Activated B cell treated with CpG ODN at 0.5 μM for 24 hours (primary cell): ENCODE measurements around the gene STX1B. TPM values are rescaled to one million over a fixed set of nuclear protein-coding genes. Genes with fewer than 3 reads are reported as not detected.
A peak's percentile ranks its signal among the peaks of the same experiment; 100 is the strongest.

Experiments
- ATAC-seq: fragments of 200-7000 bp; cut with Tn5 transposase; one replicate; pipeline ENCODE4 v1.10.0; 2021; ENCODE audit warnings: low read depth, mild to moderate bottlenecking, moderate library complexity
- CTCF ChIA-PET: fragments of 350-600 bp; sonication (Branson Sonifier 250); formaldehyde crosslinking; loops from one replicate; lab custom pipeline; 2021; ENCODE audit warnings: antibody characterized with exemption; lab: Charles Lee
- POLR2A ChIA-PET: fragments of 350-600 bp; sonication (Branson Sonifier 250); formaldehyde crosslinking; loops from one replicate; lab custom pipeline; 2021; ENCODE audit warnings: antibody characterized with exemption; lab: Charles Lee
- DNase-seq: peaks from one replicate; pipeline ENCODE4 v3.0.0; 2022
- H3K27ac Mint-ChIP-seq: one replicate; pipeline ENCODE4 v1.8.0; 2020; ENCODE audit warnings: mixed read lengths
- H3K27me3 Mint-ChIP-seq: one replicate; pipeline ENCODE4 v1.8.0; 2021; ENCODE audit warnings: mixed read lengths
- H3K36me3 Mint-ChIP-seq: one replicate; pipeline ENCODE4 v1.8.0; 2021; ENCODE audit warnings: low read depth, mixed read lengths
- H3K4me1 Mint-ChIP-seq: one replicate; pipeline ENCODE4 v1.8.0; 2021; ENCODE audit warnings: mixed read lengths
- H3K4me3 Mint-ChIP-seq: one replicate; pipeline ENCODE4 v1.8.0; 2020; ENCODE audit warnings: mild to moderate bottlenecking, mixed read lengths
- H3K9me3 Mint-ChIP-seq: one replicate; pipeline ENCODE4 v1.8.0; 2020; ENCODE audit warnings: mixed read lengths
- intact Hi-C: fragments of 100-400 bp; cut with micrococcal nuclease; formaldehyde crosslinking; loops from one replicate; pipeline ENCODE4 v1.15.1; 2024
- total RNA-seq: library from RNA; stranded (reverse); gene quantifications from 2 replicates; pipeline ENCODE4 v1.2.3, GENCODE V29; 2022
- TF ChIP-seq, protein P1 (sequence below): fragments of 200-600 bp; IDR thresholded peaks from one replicate; pipeline ENCODE4 v1.8.0; 2022; ENCODE audit warnings: antibody characterized with exemption, mild to moderate bottlenecking

Gene STX1B
- total RNA-seq, 1 donor from 2014 or later, result 1.2 TPM

DNA sequence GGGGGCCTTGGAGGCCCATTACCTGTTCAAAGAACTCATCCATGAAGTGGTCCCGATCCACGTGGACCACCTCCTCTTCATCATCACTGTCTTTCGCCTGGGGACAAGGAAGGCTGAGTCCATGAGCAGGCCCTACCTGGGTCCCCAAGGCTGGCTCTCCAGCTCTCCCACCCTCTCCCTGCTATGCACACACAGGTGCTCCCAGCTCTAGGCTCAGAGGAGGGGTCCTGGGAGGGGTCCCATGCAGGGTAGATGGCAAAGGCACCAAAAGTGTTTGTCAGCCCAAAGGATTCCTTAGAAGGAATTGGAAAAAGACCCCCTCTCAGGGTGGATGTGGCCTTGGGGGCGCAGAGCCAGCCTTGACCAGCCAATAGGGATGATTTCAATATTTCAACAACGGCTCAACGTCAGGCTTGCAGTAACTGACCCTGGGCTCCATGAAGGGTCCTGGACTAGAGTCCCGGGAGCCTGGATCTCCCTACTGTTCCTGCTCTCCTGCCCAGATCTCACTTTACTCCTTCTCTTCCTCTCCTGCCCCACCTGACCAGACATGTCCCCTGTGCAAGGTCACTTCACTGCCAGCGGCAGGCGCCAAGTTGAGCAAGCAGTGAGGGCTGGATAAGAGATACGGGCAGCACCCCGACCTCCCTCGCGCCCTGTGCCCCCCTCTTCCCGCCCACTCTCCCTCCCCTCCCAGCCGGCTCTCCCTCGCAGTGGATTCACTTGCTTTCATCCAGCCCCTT lies 8.8 kb downstream of the STX1B start:
- no peak for ATAC-seq
- intact Hi-C loops, result no loop called here
- H3K27ac Mint-ChIP-seq, result no peak overlapping the region

GRCh38 chr16:31000671-31001382 lies 9.6 kb downstream of the STX1B start:
- ATAC-seq (no peak), DNase-seq (no peak)
- H3K27me3 Mint-ChIP-seq, result no peaks in the 10 kb centered on the region
- H3K9me3 Mint-ChIP-seq, result no peaks in the 10 kb centered on the region
- H3K4me1 Mint-ChIP-seq, result peaks cover 8% of the 10 kb centered on the region
- no peak overlapping the region for H3K27ac Mint-ChIP-seq
- CTCF ChIA-PET, result no interaction called here
- POLR2A ChIA-PET, result interaction anchor here (0.7 kb wide), 2 partner anchors 12 to 29 kb away, joined by 3 to 5 read pairs; no protein-coding TSS in a partner anchor
- TF ChIP-seq, protein P1, sequence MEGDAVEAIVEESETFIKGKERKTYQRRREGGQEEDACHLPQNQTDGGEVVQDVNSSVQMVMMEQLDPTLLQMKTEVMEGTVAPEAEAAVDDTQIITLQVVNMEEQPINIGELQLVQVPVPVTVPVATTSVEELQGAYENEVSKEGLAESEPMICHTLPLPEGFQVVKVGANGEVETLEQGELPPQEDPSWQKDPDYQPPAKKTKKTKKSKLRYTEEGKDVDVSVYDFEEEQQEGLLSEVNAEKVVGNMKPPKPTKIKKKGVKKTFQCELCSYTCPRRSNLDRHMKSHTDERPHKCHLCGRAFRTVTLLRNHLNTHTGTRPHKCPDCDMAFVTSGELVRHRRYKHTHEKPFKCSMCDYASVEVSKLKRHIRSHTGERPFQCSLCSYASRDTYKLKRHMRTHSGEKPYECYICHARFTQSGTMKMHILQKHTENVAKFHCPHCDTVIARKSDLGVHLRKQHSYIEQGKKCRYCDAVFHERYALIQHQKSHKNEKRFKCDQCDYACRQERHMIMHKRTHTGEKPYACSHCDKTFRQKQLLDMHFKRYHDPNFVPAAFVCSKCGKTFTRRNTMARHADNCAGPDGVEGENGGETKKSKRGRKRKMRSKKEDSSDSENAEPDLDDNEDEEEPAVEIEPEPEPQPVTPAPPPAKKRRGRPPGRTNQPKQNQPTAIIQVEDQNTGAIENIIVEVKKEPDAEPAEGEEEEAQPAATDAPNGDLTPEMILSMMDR, result no peak
- no peak overlapping the region for H3K4me3 Mint-ChIP-seq
- intact Hi-C loops, result no loop called here
- H3K36me3 Mint-ChIP-seq, result no peaks in the 10 kb centered on the region

More for the DNA sequence above, 8.8 kb downstream of the STX1B start:
- peaks cover 4% of the 10 kb centered on the region for H3K27me3 Mint-ChIP-seq
- ChIA-PET CTCF (interaction anchor here (0.9 kb wide), 1 partner anchor 40 kb away, joined by 4 read pairs; no protein-coding TSS in a partner anchor), POLR2A (no interaction called here)
- DNase-seq, result no peak
- H3K4me3 Mint-ChIP-seq, result no peak overlapping the region
- TF ChIP-seq, protein P1, result no peak
- H3K4me1 Mint-ChIP-seq, result peaks cover 4% of the 10 kb centered on the region
- no peaks in the 10 kb centered on the region for H3K36me3 Mint-ChIP-seq
- no peaks in the 10 kb centered on the region for H3K9me3 Mint-ChIP-seq

DNA sequence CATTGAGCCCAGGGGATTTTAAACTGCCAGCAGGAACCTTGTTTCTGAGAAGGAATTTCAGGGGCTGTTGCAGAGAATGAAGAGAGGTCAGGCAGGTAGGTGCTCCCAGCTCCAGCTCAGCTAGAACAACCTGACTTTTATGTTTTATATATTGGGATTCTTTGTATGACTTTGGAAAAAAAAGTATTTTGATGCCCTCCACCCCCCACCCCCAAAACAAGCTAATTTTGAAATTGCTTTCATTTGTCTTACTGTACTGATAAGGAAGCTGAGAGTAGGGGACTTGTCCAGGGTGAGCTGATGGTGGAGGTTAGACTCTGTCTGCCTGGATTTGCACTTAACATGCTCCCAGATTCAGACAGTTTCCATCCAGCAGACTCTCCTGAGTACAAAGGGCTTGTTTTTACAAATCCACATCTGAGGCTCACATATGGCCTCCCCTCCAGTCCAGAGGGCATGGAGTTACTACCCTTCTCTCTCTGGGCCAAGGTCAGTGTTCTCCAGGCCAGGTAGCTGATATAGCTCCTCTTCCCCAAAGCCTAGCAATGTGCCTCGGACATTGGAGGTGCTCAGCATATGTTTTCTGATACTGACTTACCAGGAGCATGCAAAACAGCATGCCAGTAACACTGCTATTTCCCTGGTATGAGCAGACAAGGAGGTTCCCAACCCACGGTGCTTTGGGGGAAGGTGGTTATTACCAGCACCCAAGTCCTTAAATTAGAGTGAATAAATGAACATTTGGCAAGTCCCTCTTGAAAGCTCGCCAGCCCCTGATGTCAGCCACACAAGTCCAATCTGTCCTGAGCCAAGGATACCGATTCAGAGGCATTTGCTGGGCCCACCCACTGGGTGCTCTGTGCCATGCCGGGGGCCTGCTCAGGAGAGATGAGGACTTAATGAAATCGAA lies 11.3 kb downstream of the STX1B start:
- no peak for DNase-seq
- intact Hi-C loops, result no loop called here
- Mint-ChIP-seq H3K27ac (no peak overlapping the region), H3K4me3 (no peak overlapping the region), H3K27me3 (no peaks in the 10 kb centered on the region), H3K4me1 (peaks cover 12% of the 10 kb centered on the region), H3K9me3 (no peaks in the 10 kb centered on the region), H3K36me3 (no peaks in the 10 kb centered on the region)
- ChIA-PET CTCF (no interaction called here), POLR2A (interaction anchor here (0.5 to 1.0 kb wide), 6 partner anchors 75 to 374 kb away, joined by 3 read pairs; partner anchors contain the start of genes ZNF646 and ZNF668)
- TF ChIP-seq, protein P1, result no peak
- no peak for ATAC-seq

DNA sequence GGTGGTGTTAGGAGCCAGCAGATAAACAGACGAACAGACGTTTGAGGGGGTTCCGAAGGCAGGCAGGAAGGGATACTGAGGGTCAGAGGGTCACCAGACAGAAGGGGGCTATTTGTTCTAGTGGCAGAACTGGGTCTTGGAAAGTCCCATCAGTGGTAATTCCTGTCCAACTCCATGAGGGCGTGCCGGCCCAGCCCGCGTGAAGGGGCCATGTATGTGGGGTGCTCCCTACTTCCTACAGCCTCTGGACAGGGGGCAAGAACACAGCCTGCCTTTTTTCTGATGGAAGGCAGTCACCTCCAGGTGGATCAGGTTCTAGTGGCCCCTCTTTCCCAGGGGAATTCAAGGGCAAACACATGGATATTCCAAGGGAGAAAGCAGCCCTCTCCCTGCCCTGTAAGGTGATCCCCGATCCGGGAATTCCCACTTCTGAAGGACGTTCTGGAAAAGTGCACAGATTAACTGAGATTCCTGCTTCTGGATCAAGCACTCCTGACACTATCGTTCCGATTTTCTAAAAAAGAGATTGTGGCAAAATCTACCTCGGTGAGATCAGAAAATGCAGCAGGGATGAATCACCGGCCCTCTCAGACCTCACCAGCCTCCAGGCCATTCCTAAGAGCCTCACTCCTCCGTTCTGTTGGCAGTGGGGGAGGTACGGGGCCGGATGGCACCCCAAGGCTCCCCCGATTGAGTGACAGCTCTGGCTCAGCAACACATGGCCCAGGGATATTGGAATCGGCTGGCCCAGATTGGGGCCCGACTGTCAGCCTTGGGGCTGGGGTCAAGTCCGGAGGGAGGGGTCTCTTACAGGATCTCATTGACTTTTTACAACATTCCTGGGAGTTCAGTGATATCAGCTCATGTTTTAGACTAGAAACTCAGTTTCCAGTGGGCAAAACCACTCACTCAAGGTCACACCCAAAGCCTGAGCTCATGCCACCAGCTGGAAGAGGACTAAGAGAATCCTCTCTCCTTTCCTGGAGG lies 12.4 kb downstream of the STX1B start:
- no peak for DNase-seq
- ChIA-PET CTCF (interaction anchor here (4.8 kb wide), 1 partner anchor 14 kb away, joined by 18 read pairs; the partner anchor contains the start of gene HSD3B7), POLR2A (interaction anchor here (0.5 to 2.1 kb wide), 10 partner anchors 12 to 876 kb away, joined by 3 to 13 read pairs (median 3); partner anchors contain the start of genes KAT8, ZNF267, ZNF646 and ZNF668)
- Mint-ChIP-seq H3K36me3 (no peaks in the 10 kb centered on the region), H3K27ac (no peak overlapping the region), H3K4me3 (peak overlapping the region; percentile 70), H3K4me1 (peaks cover 12% of the 10 kb centered on the region), H3K27me3 (no peaks in the 10 kb centered on the region), H3K9me3 (no peaks in the 10 kb centered on the region)
- no peak for ATAC-seq
- TF ChIP-seq, protein P1, result no peak
- intact Hi-C loops, result loop anchor here (1.0 to 2.0 kb wide), 4 partner anchors 35 to 144 kb away; partner anchors contain the start of genes STX4, VKORC1, ZNF646 and ZNF668
